WTC11 (cell line): ENCODE measurements around the gene CSNK1A1.

ENCODE experiments used
- ELF4 ChIP-seq: sonication (generic); formaldehyde crosslinking; IDR thresholded peaks from 2 replicates; pipeline ENCODE4 v1.8.1; 2022; ENCODE audit warnings: low read depth, mild to moderate bottlenecking, moderate library complexity, missing genetic modification reagents
- HMGA2 ChIP-seq: fragments of 250-450 bp; sonication (Bioruptor Pico); IDR thresholded peaks from 2 replicates; pipeline ENCODE4 v1.4.0; 2021; ENCODE audit warnings: mild to moderate bottlenecking, moderate library complexity
- SMAD4 ChIP-seq: sonication (generic); formaldehyde crosslinking; IDR thresholded peaks from 2 replicates; pipeline ENCODE4 v1.8.0; 2022; ENCODE audit warnings: mild to moderate bottlenecking, missing genetic modification reagents
- TCF7 ChIP-seq: sonication (generic); formaldehyde crosslinking; IDR thresholded peaks from 2 replicates; pipeline ENCODE4 v1.8.0; 2022; ENCODE audit warnings: mild to moderate bottlenecking, low read depth, missing genetic modification reagents, moderate library complexity
- TF ChIP-seq, protein P1 (sequence below): fragments of 200-600 bp; IDR thresholded peaks from 2 replicates; pipeline ENCODE4 v1.8.0; 2022; ENCODE audit warnings: antibody characterized with exemption
- TF ChIP-seq, protein P2 (sequence below): sonication (generic); formaldehyde crosslinking; IDR thresholded peaks from 2 replicates; pipeline ENCODE4 v1.8.0; 2023; ENCODE audit warnings: missing genetic modification reagents
- TF ChIP-seq, protein P3 (sequence below): sonication (generic); formaldehyde crosslinking; IDR thresholded peaks from 2 replicates; pipeline ENCODE4 v1.8.1; 2023; ENCODE audit warnings: mild to moderate bottlenecking, missing genetic modification reagents, moderate library complexity
- TF ChIP-seq, protein P4 (sequence below): sonication (generic); formaldehyde crosslinking; IDR thresholded peaks from 2 replicates; pipeline ENCODE4 v1.8.1; 2022; ENCODE audit warnings: low read depth, missing genetic modification reagents, borderline replicate concordance
- TF ChIP-seq, protein P5 (sequence below): sonication (generic); formaldehyde crosslinking; IDR thresholded peaks from 2 replicates; pipeline ENCODE4 v1.8.0; 2022; ENCODE audit warnings: mild to moderate bottlenecking, missing genetic modification reagents

DNA sequence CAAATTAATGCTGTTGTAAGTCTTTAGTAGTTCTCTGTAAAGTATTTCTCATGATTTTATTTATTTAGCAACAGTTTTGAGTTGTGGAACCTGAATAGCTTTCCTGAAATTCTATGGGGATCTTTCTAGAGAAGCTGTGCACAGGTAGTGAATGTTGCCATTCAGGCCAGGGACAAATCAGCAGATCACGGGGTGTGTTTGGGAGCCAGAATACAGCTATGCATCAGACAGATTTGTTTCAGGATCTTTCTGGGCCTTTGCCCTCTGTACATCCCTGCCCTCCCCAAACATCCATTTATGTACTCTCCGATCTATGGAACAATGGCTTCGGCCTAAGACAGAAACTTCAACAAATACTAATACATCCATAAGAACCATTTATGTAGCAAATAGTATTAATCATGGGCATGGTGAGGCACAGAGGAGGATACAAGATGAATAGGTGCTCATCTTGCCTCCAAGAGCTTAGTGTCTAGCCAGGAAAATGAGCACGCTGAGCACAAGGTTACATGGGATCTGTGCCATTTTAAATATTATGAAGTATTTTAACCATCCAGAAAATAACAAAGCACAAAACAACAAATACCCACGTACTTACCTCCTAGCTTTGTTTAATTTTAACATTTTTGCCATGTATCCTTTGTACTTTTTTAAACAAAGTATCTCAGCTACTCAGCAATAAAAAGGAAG is 43.1 kb upstream of the CSNK1A1 start:
- TF ChIP-seq, protein P1, sequence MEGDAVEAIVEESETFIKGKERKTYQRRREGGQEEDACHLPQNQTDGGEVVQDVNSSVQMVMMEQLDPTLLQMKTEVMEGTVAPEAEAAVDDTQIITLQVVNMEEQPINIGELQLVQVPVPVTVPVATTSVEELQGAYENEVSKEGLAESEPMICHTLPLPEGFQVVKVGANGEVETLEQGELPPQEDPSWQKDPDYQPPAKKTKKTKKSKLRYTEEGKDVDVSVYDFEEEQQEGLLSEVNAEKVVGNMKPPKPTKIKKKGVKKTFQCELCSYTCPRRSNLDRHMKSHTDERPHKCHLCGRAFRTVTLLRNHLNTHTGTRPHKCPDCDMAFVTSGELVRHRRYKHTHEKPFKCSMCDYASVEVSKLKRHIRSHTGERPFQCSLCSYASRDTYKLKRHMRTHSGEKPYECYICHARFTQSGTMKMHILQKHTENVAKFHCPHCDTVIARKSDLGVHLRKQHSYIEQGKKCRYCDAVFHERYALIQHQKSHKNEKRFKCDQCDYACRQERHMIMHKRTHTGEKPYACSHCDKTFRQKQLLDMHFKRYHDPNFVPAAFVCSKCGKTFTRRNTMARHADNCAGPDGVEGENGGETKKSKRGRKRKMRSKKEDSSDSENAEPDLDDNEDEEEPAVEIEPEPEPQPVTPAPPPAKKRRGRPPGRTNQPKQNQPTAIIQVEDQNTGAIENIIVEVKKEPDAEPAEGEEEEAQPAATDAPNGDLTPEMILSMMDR = no peak
- TF ChIP-seq, protein P2, sequence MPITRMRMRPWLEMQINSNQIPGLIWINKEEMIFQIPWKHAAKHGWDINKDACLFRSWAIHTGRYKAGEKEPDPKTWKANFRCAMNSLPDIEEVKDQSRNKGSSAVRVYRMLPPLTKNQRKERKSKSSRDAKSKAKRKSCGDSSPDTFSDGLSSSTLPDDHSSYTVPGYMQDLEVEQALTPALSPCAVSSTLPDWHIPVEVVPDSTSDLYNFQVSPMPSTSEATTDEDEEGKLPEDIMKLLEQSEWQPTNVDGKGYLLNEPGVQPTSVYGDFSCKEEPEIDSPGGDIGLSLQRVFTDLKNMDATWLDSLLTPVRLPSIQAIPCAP (CRISPR knock-in tag) = no peak
- TF ChIP-seq, protein P3, sequence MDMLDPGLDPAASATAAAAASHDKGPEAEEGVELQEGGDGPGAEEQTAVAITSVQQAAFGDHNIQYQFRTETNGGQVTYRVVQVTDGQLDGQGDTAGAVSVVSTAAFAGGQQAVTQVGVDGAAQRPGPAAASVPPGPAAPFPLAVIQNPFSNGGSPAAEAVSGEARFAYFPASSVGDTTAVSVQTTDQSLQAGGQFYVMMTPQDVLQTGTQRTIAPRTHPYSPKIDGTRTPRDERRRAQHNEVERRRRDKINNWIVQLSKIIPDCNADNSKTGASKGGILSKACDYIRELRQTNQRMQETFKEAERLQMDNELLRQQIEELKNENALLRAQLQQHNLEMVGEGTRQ (CRISPR knock-in tag) = no peak
- no peak for TF ChIP-seq TCF7 (CRISPR knock-in tag)
- TF ChIP-seq HMGA2 = no peak
- no peak for TF ChIP-seq ELF4
- TF ChIP-seq, protein P4, sequence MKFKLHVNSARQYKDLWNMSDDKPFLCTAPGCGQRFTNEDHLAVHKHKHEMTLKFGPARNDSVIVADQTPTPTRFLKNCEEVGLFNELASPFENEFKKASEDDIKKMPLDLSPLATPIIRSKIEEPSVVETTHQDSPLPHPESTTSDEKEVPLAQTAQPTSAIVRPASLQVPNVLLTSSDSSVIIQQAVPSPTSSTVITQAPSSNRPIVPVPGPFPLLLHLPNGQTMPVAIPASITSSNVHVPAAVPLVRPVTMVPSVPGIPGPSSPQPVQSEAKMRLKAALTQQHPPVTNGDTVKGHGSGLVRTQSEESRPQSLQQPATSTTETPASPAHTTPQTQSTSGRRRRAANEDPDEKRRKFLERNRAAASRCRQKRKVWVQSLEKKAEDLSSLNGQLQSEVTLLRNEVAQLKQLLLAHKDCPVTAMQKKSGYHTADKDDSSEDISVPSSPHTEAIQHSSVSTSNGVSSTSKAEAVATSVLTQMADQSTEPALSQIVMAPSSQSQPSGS = no peak
- TF ChIP-seq, protein P5, sequence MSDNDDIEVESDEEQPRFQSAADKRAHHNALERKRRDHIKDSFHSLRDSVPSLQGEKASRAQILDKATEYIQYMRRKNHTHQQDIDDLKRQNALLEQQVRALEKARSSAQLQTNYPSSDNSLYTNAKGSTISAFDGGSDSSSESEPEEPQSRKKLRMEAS (CRISPR knock-in tag) = no peak
- TF ChIP-seq SMAD4 (CRISPR knock-in tag) = no peak
